ENCODE results near the gene PPHLN1.

PPHLN1 gene

DNA sequence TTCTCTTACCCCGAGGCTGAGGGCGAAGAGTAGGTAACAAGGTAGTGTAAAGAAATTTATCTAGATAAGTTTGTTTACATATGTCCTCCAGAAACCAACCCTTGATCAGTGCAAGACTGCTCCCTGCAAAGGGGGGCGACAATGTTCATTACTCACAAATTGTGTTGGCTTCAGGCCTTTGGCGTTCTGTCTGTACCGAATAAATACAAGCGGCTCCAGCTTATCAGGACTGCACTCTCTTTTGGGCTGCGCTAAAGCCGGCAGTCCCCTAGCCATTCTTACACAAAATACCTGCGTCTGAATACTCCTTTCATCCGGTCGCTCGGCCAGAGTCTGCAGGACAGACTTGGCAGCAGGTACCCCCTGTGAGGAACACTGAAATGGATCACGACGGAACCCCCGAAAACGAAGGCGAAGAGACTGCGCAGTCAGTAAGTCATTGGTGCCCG, 116.4 kb downstream of the PPHLN1 start:
- DNase-seq (ENCODE audit: low spot score), result no peak

DNA sequence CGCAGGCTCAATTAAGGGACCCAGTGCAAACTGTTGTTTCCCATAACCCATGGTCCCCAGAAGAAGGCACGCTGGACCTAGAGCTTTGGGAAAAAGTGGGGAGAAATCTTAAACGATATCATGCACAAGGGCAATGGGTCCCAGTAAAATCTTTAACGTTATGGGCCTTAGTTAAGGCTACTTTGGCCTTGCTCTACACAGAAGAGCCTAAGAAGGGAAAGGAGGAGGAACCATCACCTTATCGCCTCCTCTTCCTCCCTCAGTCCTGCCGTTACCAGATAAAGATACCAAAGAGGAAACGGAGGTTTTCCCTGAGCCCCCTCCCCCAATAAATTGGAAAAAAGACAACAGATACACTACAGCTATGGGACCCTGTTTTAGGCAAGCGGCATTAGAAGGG, 116.9 kb downstream of the PPHLN1 start:
- DNase-seq (ENCODE audit: low spot score), result no peak

DNA sequence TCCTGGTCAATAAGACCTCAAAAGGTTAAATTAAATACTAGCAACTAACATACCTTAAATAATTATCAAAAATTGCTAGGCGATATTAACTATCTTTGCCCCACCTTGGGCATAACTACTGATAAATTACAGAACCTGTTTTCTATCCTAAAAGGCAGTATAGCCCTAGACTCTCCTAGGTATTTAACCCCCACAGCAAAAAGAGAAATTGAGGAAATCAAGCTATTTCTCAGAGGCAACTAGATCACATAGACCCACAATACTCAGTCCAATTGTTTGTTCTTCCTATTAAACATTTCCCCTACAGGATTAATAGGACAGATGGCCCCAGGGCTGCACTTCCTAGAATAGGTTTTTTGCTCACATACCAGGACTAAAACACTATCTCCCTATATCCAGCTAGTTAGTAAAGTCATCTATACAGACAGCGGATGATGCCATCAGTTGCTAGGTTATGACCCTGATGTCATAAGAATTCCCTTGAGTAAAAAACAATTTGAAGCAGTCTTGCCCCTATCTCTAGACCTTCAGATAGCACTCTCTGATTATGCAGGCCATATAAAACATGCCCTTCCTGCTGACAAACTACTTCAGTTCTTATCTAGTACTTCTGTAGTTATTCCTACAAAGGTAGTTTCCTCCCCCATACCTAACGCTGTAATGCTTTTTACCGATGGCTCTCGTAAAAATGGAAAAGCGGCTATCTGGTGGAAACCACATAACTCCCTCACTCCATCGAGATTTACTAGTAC, 118.4 kb downstream of the PPHLN1 start:
- DNase-seq (ENCODE audit: low spot score), result no peak

DNA sequence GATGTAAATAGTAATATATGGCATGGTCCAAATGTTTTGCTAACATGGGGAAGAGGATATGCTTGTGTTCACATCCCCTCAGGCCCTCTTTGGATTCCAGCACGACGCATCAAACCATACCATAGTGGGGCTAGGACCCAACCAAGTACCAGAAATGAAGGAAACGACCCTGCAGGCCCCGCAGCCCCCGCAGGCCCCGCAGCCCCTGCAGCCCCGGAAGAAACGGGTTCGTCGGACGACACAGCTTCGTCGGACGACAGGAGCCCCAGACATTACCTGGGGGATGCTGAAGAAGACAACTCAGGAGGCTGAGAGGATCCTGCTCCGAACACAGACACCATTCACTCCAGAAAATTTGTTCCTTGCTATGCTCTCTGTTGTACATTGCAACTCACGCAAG, 119.9 kb downstream of the PPHLN1 start:
- DNase-seq (ENCODE audit: low spot score), result no peak

DNA sequence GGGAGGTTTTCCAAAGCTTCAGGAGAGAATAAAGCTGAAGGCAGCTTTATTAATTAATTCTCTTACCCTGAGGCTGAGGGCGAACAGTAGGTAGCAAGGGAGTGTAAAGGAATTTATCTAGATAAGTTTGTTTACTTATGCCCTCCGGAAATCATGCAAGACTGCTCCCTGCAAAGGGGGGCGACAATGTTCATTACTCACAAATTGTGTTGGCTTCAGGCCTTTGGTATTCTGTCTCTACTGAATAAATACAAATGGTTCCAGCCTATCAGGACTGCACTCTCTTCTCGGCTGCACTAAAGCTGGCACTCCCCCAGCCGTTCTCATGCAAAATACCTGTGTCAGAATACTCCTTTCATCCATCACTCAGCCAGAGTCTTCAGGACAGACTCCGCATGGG, 120.8 kb downstream of the PPHLN1 start:
- DNase-seq (ENCODE audit: low spot score), result no peak

DNA sequence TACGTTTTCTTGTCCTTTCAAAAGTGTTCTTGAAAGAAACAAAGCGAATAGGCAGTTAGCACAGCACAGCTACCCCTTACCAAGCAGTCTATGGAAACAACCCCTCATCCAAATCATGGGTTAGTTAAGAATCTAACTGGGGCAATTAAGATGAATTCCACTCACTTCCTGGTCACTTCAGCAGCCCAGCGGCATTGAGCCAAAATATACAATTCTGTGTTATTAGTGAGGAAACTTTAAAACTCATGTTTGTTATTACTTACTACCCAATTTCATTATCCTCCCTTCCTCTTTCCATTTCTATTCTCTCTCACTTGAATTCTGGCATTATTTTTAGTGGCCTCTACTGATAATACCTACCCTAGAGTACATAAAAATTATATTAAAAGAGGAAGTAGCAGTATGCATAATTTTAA, 121.4 kb downstream of the PPHLN1 start:
- no peak for DNase-seq (ENCODE audit: low spot score)

DNA sequence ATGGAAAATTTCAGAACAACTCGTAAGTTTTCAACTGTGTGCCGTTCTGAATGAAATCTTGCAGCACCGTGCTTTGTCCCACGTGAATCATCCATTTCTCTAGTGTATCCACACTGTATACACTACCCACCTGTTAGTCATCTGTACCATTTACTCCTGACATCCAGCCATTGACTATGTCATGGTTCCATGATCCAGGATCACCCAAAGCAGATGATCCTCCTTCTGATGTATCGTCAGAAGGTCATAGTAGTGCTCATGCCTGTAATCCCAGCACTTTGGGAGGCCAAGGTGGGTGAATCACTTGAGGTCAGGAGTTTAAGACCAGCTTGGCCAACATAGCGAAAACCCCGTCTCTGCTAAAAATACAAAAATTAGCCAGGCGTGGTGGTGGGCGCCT, 122.9 kb downstream of the PPHLN1 start:
- no peak for DNase-seq (ENCODE audit: low spot score)

DNA sequence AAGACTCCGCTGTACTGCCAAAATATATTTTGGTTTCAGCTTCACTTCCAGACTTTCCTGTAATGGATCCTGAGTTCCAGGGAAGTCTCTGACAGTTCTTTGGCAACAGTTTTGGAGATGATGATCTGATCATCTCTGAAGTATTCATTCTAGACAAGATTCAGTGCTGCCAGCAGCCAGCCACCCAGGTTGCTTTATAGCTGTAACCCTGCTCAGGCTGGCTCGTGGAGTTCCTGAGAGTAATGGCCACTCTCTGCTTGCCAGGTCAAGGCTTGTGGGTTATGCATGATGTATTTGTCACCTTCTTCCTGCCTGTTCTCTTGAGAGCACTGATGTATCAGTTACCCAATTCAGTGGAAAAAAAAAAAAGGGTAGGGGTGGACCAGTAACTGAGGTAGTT, 124.3 kb downstream of the PPHLN1 start:
- DNase-seq (ENCODE audit: low spot score), result no peak

DNA sequence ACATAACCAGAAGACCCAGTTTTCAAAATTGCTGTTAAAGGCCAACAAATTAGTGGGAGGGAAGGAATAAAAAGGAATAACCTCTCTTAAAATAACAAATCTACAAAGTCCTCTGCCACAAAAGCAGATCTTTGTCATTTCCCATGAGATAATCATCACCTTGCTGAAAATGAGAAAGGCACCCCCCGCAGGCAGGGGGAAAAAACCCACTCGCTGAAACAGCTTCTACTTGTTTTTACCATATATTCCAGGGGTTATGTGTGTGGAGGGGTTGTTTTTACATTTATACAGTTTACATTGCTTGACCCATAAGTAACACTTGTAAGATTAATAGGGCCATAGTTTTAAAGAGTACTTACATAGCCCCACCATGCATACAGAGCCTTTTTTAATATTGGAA, 132.6 kb downstream of the PPHLN1 start:
- DNase-seq (ENCODE audit: low spot score), result no peak

DNA sequence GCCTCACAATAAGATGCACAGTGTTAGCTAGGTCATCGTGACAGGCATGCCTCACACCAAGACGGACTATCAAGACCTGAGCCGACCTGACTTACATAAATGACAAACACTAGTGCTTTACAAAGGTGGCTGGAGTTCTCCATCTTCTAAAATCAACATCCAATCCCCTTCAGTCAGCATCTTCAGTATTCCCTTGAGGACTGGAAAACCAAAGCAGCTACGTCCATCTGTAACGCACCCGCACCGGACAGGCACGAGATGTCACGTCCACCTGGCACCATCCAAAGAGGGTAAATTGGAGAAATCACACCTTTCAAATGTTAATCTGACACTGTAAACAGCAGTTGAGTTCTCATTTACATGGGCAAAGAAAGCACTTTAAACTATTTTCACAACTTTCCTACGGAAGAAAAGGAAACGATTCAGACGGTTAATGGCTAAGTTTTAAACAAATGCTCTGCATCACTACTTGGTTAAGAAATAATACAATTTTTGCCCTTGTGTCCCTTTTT, 133.4 kb downstream of the PPHLN1 start:
- DNase-seq (ENCODE audit: low spot score), result no peak

DNA sequence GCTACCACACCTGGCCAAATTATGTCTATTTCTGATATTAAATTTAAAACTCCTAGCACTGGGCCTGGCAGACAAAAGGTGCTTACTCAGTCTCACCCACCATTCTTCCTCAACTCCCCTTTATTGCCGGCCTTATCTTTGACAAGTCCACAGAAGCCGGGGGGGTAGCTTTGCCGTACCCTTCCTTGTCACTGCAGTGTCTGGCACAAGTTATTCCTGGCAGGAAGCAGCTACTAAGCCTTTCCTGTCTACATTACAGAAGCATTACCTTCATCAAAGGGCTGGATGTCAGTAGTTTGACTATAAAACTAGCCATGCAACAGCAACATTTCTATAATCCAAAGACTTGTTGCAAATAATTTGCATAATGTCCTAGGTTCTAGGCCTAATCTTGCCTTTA, 136.5 kb downstream of the PPHLN1 start:
- DNase-seq (ENCODE audit: low spot score), result no peak

DNA sequence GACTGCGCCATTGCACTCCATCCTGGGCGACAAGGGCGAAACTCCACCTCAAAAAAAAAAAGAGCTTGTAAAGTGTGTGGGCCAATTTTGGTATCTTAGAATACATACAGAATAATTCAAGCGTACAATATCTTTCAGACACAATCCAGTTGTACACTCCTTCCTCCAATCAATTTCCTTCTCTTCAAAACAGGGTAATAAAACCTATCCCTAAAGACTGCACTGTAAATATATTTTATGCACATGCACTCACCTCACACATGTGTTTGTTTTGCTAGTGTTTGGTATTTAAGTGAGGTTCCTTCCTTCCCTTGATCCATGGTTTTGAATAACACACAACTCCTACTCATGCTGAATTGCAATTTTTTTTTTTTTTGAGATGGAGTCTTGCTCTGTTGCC, 137.7 kb downstream of the PPHLN1 start:
- no peak for DNase-seq (ENCODE audit: low spot score)

DNA sequence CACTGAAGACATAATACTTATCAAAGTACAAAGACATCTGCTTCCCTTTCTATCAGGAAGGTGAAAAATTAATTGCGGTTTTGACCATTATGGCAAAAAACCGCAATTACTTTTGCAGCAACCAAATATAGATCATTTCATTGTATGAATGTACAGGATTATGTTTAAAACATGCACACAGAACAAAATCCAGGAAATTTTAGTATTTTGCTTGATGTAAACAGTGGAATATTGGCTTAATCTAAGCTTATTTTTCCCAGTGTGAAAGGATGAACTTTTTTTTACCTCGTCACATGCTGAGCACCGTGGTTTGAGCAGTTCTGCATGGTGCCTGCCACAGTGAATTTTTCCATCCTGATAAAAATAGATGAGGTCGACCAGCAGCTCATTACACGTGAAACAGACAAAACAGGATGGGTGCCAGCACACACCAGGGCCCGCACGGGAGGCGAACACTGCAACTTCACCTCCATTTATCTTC, 142.4 kb downstream of the PPHLN1 start:
- DNase-seq (ENCODE audit: low spot score), result no peak

DNA sequence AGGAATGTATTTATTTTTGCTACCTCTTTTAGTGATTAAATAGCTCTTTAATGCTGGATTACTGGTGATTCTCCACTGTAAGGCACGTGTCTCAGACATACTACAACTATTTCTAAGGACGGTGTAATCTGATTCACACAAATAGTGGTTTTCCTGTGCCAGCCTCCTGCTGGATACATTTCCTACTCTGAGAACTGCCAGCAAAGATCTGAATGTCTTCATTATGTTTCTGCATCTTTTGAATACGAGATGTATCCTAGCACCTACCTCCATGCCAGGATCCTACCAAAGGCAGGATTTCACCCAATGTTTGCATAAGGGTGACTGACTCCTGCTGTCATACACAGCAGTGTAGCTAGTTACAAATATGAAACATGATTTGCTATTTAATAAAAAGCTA, 143.0 kb downstream of the PPHLN1 start:
- DNase-seq (ENCODE audit: low spot score), result no peak

DNA sequence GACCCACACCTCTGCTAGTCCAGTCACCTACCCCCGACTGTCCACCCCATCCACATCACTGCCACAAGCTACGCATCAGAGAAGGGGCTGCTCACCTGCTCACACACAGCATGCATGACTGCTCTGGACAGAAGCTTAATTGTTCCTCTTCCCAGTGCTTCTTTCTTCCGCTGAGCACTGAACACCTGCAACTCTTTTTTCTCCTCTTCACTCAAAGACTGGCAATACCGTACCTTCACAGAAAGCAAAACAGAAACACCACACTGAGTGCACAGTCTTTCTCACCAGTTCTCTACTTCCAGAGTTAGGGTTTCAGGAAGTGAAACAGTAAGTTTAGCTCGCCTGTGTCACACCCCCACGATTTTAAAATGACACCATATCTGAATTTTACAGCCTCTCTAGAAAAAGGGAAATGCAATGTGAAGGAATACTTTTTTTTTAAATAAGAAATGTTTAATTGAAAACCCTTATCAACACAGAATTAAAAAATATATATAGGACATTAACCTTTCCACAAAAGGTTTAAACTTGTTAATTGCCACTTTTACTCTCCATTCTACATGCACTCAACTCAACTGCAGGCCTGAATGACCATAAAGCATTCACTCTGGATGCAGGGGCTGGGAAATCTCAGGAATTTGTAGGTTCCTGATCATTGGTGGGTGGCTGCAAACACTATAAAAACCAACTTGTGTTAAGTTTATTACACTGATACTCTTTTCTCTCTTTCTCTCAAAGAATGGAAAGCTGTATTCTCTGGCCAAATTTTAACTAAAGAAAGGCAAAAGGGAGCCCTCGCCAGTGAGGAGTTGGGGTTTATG, 143.6 kb downstream of the PPHLN1 start:
- DNase-seq (ENCODE audit: low spot score), result no peak

DNA sequence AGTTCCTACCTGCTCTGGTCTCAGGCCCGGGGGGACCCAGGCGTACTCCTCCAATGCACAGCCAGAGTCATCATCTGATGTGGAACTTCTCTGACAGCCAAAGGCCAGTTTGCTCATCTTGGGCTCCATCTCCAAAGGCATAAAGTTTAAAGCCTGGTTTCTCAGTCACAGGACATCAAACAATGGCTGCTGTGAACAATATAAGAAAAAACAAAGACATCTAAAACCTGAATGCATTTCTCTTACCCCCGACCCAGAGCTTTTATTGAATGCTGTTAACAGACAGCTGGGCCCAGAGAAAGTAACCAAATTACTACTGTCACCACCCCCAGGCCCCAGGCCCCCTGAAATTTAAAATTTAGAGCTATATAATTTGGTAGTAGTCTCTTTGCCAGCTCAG, 146.4 kb downstream of the PPHLN1 start:
- DNase-seq (ENCODE audit: low spot score), result no peak

DNA sequence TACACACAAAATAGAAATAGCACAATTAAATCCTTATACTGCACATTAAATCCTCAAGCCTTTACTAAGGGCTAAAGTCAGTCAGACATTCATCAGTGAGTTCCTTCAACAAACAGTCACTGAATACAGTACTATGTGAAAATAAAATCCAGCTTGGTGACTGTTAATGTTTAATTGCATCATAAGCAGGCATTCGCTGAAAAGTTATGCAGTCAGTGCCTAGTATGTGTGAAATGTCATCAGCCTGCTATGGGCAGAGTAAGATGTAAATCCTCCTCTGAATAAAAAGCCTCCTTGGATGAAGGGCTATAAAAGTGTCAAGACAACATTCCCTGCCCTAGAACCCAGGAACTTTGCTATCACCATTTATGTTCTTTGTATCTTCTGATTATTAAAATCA, 147.2 kb downstream of the PPHLN1 start:
- DNase-seq (ENCODE audit: low spot score), result no peak

DNA sequence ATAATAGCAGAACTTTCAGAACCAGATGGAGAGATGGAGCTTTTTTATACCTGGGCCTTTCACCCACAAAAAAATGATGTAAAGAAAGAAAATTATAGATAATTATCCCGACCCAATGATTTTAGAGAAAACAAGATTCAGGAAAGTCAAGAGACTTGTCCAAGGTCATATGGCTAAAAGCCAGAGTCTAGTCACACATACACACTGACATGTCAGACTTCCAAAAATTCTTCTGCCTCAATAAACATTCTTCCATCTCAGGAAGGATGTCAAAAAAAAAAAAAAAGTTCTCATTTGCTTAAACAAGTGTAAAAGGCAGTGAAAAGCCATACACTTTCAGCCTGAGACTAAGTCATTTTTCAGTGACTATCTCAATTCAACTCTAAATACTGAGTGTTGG, 147.6 kb downstream of the PPHLN1 start:
- DNase-seq (ENCODE audit: low spot score), result no peak

DNA sequence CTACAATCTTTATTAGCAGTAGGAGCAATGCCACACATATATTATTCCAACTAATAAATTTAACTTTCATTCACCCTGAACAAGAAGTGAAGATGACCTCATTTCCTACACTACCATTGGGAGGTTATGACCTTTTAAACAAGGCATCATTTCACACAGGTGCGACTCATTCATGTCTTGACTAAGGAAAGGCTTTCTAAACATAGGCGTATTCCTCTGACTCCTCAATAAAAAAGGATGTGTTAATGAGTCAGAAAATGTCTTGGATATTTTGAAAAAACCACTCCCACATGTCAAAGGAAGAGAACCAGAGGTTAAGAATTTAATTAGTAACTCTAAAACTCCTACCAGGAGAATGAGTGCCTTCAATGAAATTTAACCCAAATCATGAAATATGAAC, 148.4 kb downstream of the PPHLN1 start:
- no peak for DNase-seq (ENCODE audit: low spot score)

DNA sequence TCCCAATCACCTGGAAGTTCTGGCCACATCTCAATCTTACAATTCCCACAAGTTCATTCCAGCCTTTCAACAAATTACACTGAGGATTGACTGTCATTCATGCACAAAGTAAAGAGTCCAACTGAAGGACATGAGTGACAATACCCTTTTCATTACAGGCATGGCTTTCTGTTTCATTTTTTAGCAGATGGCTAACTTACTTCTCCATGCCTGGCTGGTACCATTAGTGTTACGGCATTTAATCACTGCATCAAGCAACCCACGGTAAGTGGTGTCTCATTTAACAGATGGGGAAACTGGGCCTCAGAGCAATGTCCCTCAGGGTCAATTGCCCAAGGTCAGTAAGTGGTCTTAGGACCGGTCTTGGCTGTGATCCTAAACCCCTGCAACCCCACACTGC, 149.1 kb downstream of the PPHLN1 start:
- DNase-seq (ENCODE audit: low spot score), result no peak

DNA sequence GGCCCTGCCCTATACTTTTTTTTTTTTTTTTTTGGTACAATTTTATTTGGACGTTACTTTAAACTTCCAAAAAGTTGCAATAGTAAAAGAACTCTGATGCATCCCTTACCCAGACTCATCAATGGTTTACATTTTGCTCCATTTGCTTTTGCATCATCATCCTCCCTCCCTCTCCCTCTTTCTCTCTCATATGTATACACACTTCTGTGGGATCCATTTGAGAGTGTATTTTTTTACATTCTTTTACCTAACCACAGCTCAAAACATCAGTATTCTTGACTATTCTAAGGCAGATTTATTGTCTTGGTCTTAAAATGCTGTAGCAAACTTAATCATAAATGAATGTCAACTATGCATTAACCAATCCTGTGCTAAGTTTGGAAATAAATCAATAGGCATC, 152.0 kb downstream of the PPHLN1 start:
- DNase-seq (ENCODE audit: low spot score), result no peak

DNA sequence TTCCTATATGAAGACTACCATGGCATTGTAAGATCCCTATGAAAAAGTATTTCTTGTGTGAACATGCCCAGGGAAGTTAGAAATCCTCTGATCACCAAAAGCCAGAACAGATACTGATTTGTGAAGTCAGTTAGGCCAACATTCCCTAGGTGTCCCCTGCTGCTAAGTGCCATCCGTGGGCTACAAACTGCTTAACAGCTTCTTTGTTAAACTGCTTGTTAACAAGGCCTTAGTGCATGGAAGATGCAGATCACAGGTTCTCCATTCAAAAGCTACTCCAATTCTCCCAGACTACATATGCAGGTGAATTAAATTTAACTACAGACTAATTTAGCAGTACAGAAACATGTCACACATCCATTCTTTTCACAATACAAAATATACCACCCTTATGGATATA, 155.4 kb downstream of the PPHLN1 start:
- DNase-seq (ENCODE audit: low spot score), result no peak

DNA sequence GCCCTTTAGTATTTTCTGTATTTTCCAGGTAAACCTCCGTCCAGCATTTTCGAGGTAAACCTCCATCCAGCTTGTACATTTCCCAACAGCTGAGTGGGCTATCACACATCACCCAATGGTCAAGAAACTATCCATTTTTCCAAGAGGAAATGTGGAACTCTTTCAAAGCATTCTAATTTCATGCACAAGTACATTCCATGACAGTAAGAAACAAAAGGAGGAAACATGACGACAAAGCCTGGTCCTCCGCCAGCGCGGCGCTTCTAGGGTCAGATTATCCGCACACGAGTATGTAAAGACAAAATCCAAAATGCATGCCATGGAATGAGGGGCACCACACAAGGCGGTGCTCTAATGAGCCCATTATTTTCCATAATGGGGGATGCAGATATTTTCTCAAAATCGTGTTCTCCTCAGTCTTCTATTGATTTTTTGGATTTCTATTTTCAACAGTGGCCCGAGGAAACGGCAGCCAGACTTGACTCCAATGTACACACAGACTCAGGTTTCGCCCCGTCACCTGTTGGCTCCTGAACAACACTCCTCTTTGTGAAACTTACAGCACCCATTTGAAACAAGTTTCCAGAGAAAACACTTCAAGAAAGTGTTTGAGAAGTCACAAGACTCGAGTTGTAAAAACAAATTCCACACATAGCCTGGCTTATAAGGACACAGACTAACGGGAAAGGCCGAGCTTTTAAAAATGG, 156.2 kb downstream of the PPHLN1 start:
- DNase-seq (ENCODE audit: low spot score), result no peak
